DMS114 treated with DMSO at 0.1 percent for 48 hours (cell line): Measurements from ENCODE around the gene PON3.

ENCODE experiments used
- DNase-seq: peaks from one replicate; lab custom pipeline; 2025; ENCODE audit not compliant: unreplicated experiment; lab: John Stamatoyannopoulos, UW

The PON3 gene

DNA sequence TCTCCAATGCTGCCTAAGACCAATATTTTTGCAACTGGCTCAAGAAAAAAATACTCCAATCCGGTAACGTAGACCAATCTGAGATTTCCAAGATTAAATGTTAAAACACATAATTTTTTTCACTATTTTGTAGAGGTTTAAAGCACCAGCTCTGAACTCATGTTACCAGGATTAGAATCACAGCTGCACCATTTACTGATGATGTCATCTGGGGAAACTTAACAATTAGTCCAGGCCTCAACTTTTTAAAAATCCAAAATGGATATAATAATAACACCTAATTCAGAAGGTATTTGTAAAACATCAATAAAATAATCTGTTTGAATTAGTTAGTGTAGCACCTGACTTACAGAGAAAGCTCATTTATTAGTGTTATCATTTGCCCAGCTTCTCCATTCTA, 86.2 kb downstream of the PON3 start:
- DNase-seq: no peak
